Ectodermal cell (in vitro differentiated cells): Measurements from ENCODE around the gene TRIO.

Source experiments
- H3K27ac ChIP-seq: 2 replicates; pipeline ENCODE4 v1.7.0; 2013; ENCODE audit warnings: mild to moderate bottlenecking, low read depth, low read length; ENCODE audit not compliant: insufficient read depth, poor library complexity, severe bottlenecking
- H3K27me3 ChIP-seq: 2 replicates; pipeline ENCODE4 v1.7.0; 2013; ENCODE audit warnings: mild to moderate bottlenecking, low read length; ENCODE audit not compliant: insufficient read depth, control insufficient read depth, poor library complexity, severe bottlenecking
- H3K36me3 ChIP-seq: one replicate; pipeline ENCODE4 v1.7.0; 2013; ENCODE audit warnings: low read length; ENCODE audit not compliant: control insufficient read depth, insufficient read depth
- H3K4me1 ChIP-seq: one replicate; pipeline ENCODE4 v1.7.0; 2013; ENCODE audit warnings: low read length; ENCODE audit not compliant: control insufficient read depth, insufficient read depth
- H3K4me3 ChIP-seq: 2 replicates; pipeline ENCODE4 v1.7.0; 2013; ENCODE audit warnings: low read depth, low read length, control low read depth; ENCODE audit not compliant: insufficient read depth
- H3K9me3 ChIP-seq: 2 replicates; pipeline ENCODE4 v1.7.0; 2013; ENCODE audit warnings: mild to moderate bottlenecking, low read length, moderate library complexity; ENCODE audit not compliant: control insufficient read depth
- WGBS, 2 experiments: methylation state at CpG; one replicate each; pipeline ENCODE4 v1.1.7; 2013; ENCODE audit warnings: missing lambda C conversion rate in 2 of 2; 5-methylcytosine and 5-hydroxymethylcytosine counted together

The TRIO gene

GRCh38 chr5:14414656-14415023, 271.5 kb downstream of the TRIO start:
- Histone ChIP-seq H3K4me1 (peaks cover 29% of the 10 kb centered on the region), H3K27ac (peak overlapping the region; percentile 47), H3K9me3 (no peaks in the 10 kb centered on the region), H3K27me3 (no peaks in the 10 kb centered on the region), H3K4me3 (no peak overlapping the region), H3K36me3 (peaks cover 9% of the 10 kb centered on the region)
- WGBS, 2 experiments = 77 to 86% methylated on average over 7 of the region's 7 CpGs

GRCh38 chr5:14415024-14415697, 272.0 kb downstream of the TRIO start:
- peaks cover 29% of the 10 kb centered on the region for H3K4me1 ChIP-seq
- WGBS, 2 experiments = 93 to 94% methylated on average over 16 of the region's 16 CpGs
- H3K4me3 ChIP-seq = no peak overlapping the region
- H3K9me3 ChIP-seq = no peaks in the 10 kb centered on the region
- H3K27me3 ChIP-seq = no peaks in the 10 kb centered on the region
- H3K36me3 ChIP-seq = peaks cover 9% of the 10 kb centered on the region
- H3K27ac ChIP-seq = peak overlapping the region; percentile 47

GRCh38 chr5:14415698-14416074, 272.5 kb downstream of the TRIO start:
- Histone ChIP-seq H3K36me3 (peaks cover 9% of the 10 kb centered on the region), H3K4me1 (peaks cover 29% of the 10 kb centered on the region)

GRCh38 chr5:14416621-14417275, 273.6 kb downstream of the TRIO start:
- H3K36me3 ChIP-seq = peaks cover 9% of the 10 kb centered on the region

More at GRCh38 chr5:14415698-14416074, 272.5 kb downstream of the TRIO start:
- H3K9me3 ChIP-seq = no peaks in the 10 kb centered on the region
- H3K27ac ChIP-seq = no peak overlapping the region
- WGBS, 2 experiments = 95 to 98% methylated on average over 3 of the region's 3 CpGs
- no peaks in the 10 kb centered on the region for H3K27me3 ChIP-seq
- no peak overlapping the region for H3K4me3 ChIP-seq

GRCh38 chr5:14417276-14417730, 274.2 kb downstream of the TRIO start:
- Histone ChIP-seq H3K36me3 (peaks cover 9% of the 10 kb centered on the region), H3K27ac (no peak overlapping the region), H3K9me3 (no peaks in the 10 kb centered on the region), H3K4me1 (peaks cover 29% of the 10 kb centered on the region), H3K27me3 (no peaks in the 10 kb centered on the region), H3K4me3 (no peak overlapping the region)
- 60 to 76% methylated on average over 5 of the region's 5 CpGs for WGBS, 2 experiments

More at GRCh38 chr5:14416621-14417275, 273.6 kb downstream of the TRIO start:
- no peaks in the 10 kb centered on the region for H3K9me3 ChIP-seq
- no peak overlapping the region for H3K4me3 ChIP-seq
- H3K27ac ChIP-seq = no peak overlapping the region
- WGBS, 2 experiments = 80 to 81% methylated on average over 11 to 12 of the region's 12 CpGs
- H3K4me1 ChIP-seq = peaks cover 29% of the 10 kb centered on the region
- no peaks in the 10 kb centered on the region for H3K27me3 ChIP-seq

DNA sequence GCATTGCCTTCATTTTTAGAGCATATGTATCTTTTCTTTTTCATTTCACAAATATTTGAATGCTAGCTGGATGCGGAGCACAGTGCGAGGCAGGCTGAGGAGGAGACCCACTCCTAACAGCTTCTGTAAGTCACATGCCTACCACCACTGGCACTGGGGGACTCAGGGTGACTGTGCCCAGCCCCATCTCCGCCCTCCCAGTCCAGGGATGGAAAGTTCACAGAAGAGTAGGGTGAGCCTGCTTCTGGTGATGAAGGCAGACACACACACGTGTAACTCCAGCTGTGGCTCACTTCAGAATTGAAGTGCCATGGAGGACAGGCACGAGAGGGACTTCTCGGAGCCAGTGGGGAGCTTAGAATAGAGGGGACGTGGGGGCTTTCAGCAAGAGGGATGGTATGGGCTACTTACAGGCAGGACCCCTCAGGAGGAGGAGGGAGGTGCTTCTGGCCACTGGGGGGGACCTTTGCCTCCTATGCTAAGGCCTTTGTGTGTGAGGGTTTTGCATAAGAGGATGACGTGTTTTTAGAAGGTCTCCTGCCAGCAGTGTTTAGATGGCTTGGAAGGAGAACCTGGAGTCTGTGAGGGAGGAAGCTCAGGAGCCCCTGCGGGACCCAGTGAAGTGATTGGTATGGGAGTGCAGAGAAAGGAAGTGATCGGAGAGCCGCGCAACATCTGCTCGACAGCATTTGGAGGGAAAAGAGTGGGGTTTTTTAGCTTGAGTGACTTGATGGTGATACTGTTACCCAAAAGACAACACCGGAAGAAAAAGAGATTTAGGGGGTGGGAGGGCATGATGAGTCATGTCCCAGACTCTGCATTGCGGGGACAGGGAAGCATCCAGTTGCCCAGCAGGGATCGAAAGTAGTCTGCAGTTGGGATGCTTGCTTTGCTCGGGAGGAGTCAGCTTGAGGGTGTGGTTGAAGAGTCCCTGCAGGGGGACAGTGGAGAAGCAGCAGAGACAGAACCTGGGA, 274.9 kb downstream of the TRIO start:
- 75 to 79% methylated on average over 17 of the region's 17 CpGs for WGBS, 2 experiments
- Histone ChIP-seq H3K4me3 (no peak overlapping the region), H3K36me3 (peaks cover 7% of the 10 kb centered on the region), H3K4me1 (peaks cover 28% of the 10 kb centered on the region), H3K27me3 (no peaks in the 10 kb centered on the region), H3K27ac (no peak overlapping the region), H3K9me3 (no peaks in the 10 kb centered on the region)

DNA sequence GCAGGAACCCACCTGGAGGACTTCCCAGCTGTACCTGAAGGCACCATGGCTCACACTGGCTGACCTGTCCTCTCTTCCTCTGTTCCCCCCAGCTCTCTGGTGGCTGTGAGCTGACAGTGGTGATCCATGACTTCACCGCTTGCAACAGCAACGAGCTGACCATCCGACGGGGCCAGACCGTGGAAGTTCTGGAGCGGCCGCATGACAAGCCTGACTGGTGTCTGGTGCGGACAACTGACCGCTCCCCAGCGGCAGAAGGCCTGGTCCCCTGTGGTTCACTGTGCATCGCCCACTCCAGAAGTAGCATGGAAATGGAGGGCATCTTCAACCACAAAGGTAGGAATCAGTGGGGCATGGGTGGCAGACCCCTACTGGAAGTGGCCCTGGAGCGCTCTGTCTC, 276.5 kb downstream of the TRIO start:
- no peaks in the 10 kb centered on the region for H3K9me3 ChIP-seq
- no peak overlapping the region for H3K4me3 ChIP-seq
- no peak overlapping the region for H3K27ac ChIP-seq
- peaks cover 7% of the 10 kb centered on the region for H3K36me3 ChIP-seq
- H3K4me1 ChIP-seq = peaks cover 22% of the 10 kb centered on the region
- WGBS, 2 experiments = 96 to 97% methylated on average over 12 of the region's 12 CpGs
- H3K27me3 ChIP-seq = no peaks in the 10 kb centered on the region

DNA sequence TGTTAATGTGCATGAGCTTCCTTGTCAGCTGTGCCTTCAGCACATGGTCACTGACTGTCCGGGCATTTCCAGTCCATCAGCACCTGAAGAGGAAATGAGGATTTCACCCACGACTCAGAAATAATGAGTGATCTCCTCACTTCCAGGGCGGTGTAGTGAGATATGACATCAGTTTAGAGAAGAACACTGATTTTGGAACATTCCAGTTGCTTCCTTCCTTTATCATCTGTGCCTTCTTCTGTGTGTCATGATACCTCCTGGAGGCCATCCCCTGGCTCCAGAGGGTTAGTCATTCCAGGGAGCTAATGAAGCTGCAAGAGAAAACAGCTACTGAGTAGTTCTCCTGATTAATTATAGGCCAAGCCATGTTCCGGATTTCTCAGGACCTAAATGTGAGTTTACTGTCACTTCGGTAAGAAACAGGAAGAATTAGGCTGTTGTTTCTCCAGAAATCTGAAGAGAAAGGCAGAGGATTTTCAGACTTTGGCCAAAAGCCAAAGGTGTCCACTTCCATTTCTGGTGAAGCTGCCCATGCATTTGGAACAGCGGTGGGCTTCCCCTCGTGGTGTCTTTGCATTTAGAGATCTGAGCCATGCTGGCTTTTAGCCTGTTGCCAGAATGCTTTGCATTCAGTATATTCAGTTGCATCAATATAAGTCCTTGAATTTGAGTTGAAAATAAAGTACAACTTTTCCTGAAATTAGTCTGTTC, 277.1 kb downstream of the TRIO start:
- no peak overlapping the region for H3K4me3 ChIP-seq
- H3K27me3 ChIP-seq = no peaks in the 10 kb centered on the region
- 93 to 95% methylated on average over 7 of the region's 7 CpGs for WGBS, 2 experiments
- no peak overlapping the region for H3K27ac ChIP-seq
- H3K9me3 ChIP-seq = no peaks in the 10 kb centered on the region
- H3K36me3 ChIP-seq = peaks cover 7% of the 10 kb centered on the region
- H3K4me1 ChIP-seq = peaks cover 27% of the 10 kb centered on the region

DNA sequence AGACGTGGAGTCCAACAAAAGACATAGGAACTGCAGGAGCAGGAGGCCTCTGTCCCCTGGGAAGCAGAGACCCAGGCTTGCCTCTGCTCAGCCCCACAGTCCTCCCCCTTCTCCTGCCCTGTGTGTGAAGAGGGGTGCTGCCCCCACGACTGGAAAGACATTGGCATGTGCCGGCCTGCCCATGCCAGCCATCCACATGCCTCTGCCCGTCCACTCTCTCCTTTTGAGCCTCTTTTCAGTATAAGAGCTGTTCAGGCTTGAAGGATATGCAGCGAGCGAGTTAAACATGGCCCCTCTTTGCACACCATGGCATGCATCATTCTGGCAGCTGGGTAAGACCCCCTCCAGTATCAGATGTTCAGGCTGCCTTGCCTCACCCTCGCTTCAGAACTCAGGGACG, 278.7 kb downstream of the TRIO start:
- H3K4me1 ChIP-seq = peaks cover 35% of the 10 kb centered on the region
- no peak overlapping the region for H3K4me3 ChIP-seq
- H3K36me3 ChIP-seq = peaks cover 7% of the 10 kb centered on the region
- H3K27me3 ChIP-seq = no peaks in the 10 kb centered on the region
- no peaks in the 10 kb centered on the region for H3K9me3 ChIP-seq
- WGBS, 2 experiments = 94 to 97% methylated on average over 8 of the region's 8 CpGs
- H3K27ac ChIP-seq = no peak overlapping the region
